WTC11 (cell line): Measurements from ENCODE around the gene NUDT8.

Experiments
- CREB1 ChIP-seq: sonication (generic); formaldehyde crosslinking; IDR thresholded peaks from 2 replicates; pipeline ENCODE4 v1.8.0; 2023; ENCODE audit warnings: mild to moderate bottlenecking, missing genetic modification reagents
- CTCF ChIP-seq: fragments of 200-600 bp; IDR thresholded peaks from 2 replicates; pipeline ENCODE4 v1.8.0; 2022; ENCODE audit warnings: antibody characterized with exemption
- E2F1 ChIP-seq: sonication (generic); formaldehyde crosslinking; IDR thresholded peaks from 2 replicates; pipeline ENCODE4 v1.8.0; 2022; ENCODE audit warnings: mild to moderate bottlenecking, missing genetic modification reagents
- E2F4 ChIP-seq: sonication (generic); formaldehyde crosslinking; IDR thresholded peaks from 2 replicates; pipeline ENCODE4 v1.8.1; 2022; ENCODE audit warnings: low read depth, mild to moderate bottlenecking, moderate library complexity, missing genetic modification reagents, borderline replicate concordance
- HMGXB4 ChIP-seq: sonication (generic); formaldehyde crosslinking; IDR thresholded peaks from 2 replicates; pipeline ENCODE4 v1.8.1; 2023; ENCODE audit warnings: mild to moderate bottlenecking, moderate library complexity, missing genetic modification reagents
- MAX ChIP-seq: sonication (generic); formaldehyde crosslinking; IDR thresholded peaks from 2 replicates; pipeline ENCODE4 v1.8.0; 2022; ENCODE audit warnings: mild to moderate bottlenecking, missing genetic modification reagents
- SMAD3 ChIP-seq: sonication (generic); formaldehyde crosslinking; IDR thresholded peaks from 2 replicates; pipeline ENCODE4 v1.8.0; 2022; ENCODE audit warnings: missing genetic modification reagents, mild to moderate bottlenecking, borderline replicate concordance
- TEAD4 ChIP-seq: sonication (generic); formaldehyde crosslinking; IDR thresholded peaks from 2 replicates; pipeline ENCODE4 v1.8.0; 2022; ENCODE audit warnings: mild to moderate bottlenecking, missing genetic modification reagents
- ZBTB43 ChIP-seq: sonication (generic); formaldehyde crosslinking; IDR thresholded peaks from 2 replicates; pipeline ENCODE4 v1.8.1; 2023; ENCODE audit warnings: mild to moderate bottlenecking, missing genetic modification reagents

- TF ChIP-seq CREB1 (CRISPR knock-in tag) (no peak), CTCF (no peak), E2F1 (CRISPR knock-in tag) (no peak), E2F4 (CRISPR knock-in tag) (no peak), SMAD3 (CRISPR knock-in tag) (no peak), MAX (no peak), HMGXB4 (CRISPR knock-in tag) (no peak), TEAD4 (CRISPR knock-in tag) (no peak), ZBTB43 (no peak)
Measured at GRCh38 chr11:67667490-67668191, 37.9 kb upstream of the NUDT8 start.
